ENCODE results near the gene JPH4. TPM values are rescaled to one million over a fixed set of nuclear protein-coding genes. Genes with fewer than 3 reads are reported as not detected.

Gene JPH4
- not detected for total RNA-seq
- 0 reads per million in 2 donors for total RNA-seq

- H3K4me3 Mint-ChIP-seq: peak within 1 kb of the TSS; percentile 7
- DNase-seq (no peak), ATAC-seq (no peak)
- H3K27me3 Mint-ChIP-seq: peaks cover 55% of the 10 kb centered on the region
- H3K4me1 Mint-ChIP-seq: peaks cover 20% of the 10 kb centered on the region
- no peaks in the 10 kb centered on the region for H3K9me3 ChIP-seq (ENCODE audit: control insufficient read depth, low read length, poor library complexity, severe bottlenecking)
- H3K27ac Mint-ChIP-seq: no peak within 1 kb of the TSS
- H3K36me3 Mint-ChIP-seq (ENCODE audit: low read depth): peaks cover 4% of the 10 kb centered on the region
Observed at GRCh38 chr14:23578560-23579310, at the start of gene JPH4. Gene JPH4 (minus strand): TSS chr14:23578790. CDS start chr14:23577453, 1,337 bp downstream.

- Mint-ChIP-seq H3K4me1 (peaks cover 9% of the 10 kb centered on the region), H3K27ac (no peak overlapping the region), H3K27me3 (peaks cover 14% of the 10 kb centered on the region), H3K4me3 (no peak overlapping the region), H3K36me3 (ENCODE audit: low read depth) (peaks cover under 1% of the 10 kb centered on the region)
- no peak for ATAC-seq
- DNase-seq: no peak
- H3K9me3 ChIP-seq (ENCODE audit: control insufficient read depth, low read length, poor library complexity, severe bottlenecking): no peaks in the 10 kb centered on the region
Observed at GRCh38 chr14:23627961-23628360, 49.4 kb upstream of the JPH4 start.

DNA sequence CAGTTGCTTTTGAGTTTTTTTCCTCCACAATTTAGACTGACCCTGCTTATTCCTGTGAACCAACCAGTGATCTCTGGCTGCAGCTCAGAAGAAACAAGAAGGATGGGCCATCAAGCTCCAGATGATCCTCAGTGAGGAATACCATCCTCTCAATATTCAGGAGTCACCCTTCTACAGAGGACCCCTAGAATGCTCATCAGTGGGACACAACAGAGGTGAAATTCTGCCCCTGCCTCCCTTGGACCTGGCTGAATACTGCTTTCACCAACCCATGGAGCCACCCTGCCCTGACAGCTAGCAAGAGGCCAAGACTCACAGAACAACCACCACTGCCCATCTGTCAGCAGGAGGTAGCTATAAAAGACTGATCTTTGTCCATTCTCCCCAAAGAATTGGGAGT lies 48.4 kb upstream of the JPH4 start:
- DNase-seq (no peak), ATAC-seq (no peak)
- Mint-ChIP-seq H3K4me3 (no peak overlapping the region), H3K27ac (no peak overlapping the region), H3K27me3 (peaks cover 21% of the 10 kb centered on the region), H3K4me1 (peaks cover 4% of the 10 kb centered on the region), H3K36me3 (ENCODE audit: low read depth) (peaks cover 2% of the 10 kb centered on the region)
- H3K9me3 ChIP-seq (ENCODE audit: control insufficient read depth, low read length, poor library complexity, severe bottlenecking): no peaks in the 10 kb centered on the region

DNA sequence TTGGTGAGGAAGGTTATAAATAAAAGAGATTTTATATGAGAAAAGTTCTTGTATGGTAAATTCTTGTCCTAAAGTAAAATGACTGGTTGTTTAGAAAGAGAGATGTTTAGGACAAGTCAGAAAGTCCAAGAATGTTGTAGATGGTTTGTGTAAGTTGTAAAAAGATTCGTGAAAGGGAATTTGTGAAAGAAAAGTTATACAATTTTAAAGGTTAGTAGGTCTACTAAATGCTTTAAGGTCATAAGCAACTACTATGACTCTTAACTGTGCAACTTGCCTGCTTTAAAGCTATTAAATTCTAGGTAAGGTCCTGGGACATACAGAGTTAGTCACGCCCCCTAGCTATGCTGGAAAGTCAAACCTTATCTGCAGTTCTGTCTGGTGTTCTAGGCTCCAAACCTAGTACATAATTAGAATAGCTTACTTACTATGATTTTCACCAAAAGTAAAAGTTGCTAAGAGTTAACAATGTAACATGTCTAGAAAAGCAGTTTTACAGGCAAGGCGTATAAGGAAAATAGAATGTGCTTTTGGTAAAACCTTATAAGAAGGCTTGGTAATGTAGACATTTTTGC lies 46.3 kb upstream of the JPH4 start:
- Mint-ChIP-seq H3K36me3 (ENCODE audit: low read depth) (peaks cover 3% of the 10 kb centered on the region), H3K4me1 (no peaks in the 10 kb centered on the region), H3K27me3 (peaks cover 39% of the 10 kb centered on the region), H3K27ac (no peak overlapping the region), H3K4me3 (no peak overlapping the region)
- DNase-seq (no peak), ATAC-seq (no peak)
- no peaks in the 10 kb centered on the region for H3K9me3 ChIP-seq (ENCODE audit: control insufficient read depth, low read length, poor library complexity, severe bottlenecking)

GRCh38 chr14:23623962-23624361 lies 45.4 kb upstream of the JPH4 start:
- no peak overlapping the region for H3K4me3 Mint-ChIP-seq
- no peak overlapping the region for H3K27ac Mint-ChIP-seq
- ATAC-seq (no peak), DNase-seq (no peak)
- H3K4me1 Mint-ChIP-seq: no peaks in the 10 kb centered on the region
- H3K9me3 ChIP-seq (ENCODE audit: control insufficient read depth, low read length, poor library complexity, severe bottlenecking): no peaks in the 10 kb centered on the region
- H3K27me3 Mint-ChIP-seq: peaks cover 44% of the 10 kb centered on the region
- peaks cover 3% of the 10 kb centered on the region for H3K36me3 Mint-ChIP-seq (ENCODE audit: low read depth)

DNA sequence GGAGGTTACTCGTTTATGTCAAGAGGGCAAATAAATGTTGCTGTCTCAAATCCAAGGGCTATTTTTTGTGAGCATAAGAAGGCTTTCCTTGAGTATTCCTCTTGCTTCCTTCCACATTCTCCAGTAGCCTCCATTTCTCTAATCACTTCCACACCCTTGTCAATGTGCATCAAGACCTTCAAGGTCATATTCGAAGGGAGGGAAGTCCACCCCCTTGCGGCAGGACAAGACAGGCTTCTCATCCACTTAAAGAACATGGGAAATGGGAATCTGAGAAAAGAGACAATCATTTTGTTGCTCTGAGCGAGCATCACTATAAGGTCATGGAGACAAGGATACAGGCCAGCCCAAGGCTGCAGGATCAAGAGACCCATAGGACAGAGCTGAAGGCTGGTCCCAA lies 44.4 kb upstream of the JPH4 start:
- Mint-ChIP-seq H3K4me1 (no peaks in the 10 kb centered on the region), H3K4me3 (no peak overlapping the region), H3K27me3 (peaks cover 44% of the 10 kb centered on the region), H3K27ac (no peak overlapping the region), H3K36me3 (ENCODE audit: low read depth) (peaks cover 3% of the 10 kb centered on the region)
- H3K9me3 ChIP-seq (ENCODE audit: control insufficient read depth, low read length, poor library complexity, severe bottlenecking): no peaks in the 10 kb centered on the region
- ATAC-seq: no peak
- DNase-seq: no peak

DNA sequence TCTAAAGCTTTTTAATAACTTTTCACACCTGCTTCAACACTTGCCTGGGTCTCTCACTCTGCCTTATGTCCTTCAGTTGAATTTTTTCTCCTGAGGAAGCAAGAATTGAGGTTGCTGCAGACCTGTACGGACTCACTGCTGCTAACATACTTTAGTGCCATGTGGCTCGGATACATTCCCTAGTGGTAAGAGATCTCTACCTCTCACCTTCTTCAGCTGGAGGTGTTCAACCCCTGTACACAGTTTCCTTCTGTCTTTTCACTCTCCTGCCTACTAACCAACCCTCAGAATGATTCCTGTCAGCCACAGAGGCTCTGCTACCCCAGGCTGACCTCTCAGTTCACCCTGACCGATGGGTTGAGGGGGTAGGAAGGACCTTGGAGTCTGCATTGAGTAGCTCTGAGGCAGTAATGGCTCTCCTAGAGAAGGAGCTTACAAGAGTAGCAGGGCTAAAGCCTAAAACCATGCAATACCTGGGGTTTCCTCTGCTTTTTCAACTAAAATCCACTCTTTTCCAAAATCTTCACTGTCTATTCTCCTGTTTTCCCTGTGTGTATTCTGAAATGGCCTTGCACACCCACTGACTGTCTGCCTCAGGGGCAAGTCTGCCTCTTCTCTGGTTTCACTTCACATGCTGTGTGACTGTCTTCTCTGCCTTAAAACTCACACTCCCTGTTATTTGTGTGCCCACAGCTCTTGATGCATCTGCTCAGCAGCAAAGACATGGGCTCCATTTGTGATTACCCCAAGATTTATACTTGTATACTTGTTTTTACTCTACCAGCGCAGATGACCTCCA lies 43.5 kb upstream of the JPH4 start:
- Mint-ChIP-seq H3K27me3 (peaks cover 40% of the 10 kb centered on the region), H3K27ac (no peak overlapping the region), H3K4me1 (no peaks in the 10 kb centered on the region), H3K4me3 (no peak overlapping the region), H3K36me3 (ENCODE audit: low read depth) (peaks cover 3% of the 10 kb centered on the region)
- no peaks in the 10 kb centered on the region for H3K9me3 ChIP-seq (ENCODE audit: control insufficient read depth, low read length, poor library complexity, severe bottlenecking)
- DNase-seq (no peak), ATAC-seq (no peak)

DNA sequence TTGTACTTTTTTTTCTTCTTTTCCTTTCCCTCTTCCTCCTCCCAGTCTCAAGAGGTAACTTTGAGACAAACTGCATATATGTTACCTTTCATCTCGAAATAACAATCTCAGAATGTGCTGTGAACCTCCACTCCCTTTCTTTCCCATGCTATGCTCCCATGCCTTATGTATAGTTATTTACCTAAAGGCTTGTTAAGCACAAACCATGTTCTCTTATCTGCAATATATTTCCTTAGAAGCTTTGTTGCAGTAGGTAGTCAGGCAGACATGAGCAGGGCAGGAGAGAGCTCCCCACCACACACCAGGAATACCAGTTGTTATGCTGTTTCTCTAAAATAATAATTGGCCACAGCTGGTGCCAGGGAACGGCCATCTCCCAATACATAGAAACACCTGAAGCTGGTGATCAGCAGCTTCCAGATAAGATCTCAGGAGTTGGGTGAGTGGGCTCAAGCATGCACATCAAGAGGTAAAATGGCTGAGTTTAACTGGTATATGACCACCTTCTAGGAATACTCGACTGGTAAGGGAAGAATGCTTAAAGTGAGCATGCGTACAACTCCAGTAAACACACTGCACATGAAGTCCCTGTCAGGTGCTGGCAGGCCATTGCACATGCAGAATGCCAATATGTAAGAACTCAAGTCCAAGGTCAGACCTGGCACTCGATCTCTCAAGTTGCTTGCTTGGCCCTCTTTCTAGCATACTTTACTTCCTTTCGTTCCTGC lies 42.8 kb upstream of the JPH4 start:
- DNase-seq (no peak), ATAC-seq (no peak)
- no peaks in the 10 kb centered on the region for H3K9me3 ChIP-seq (ENCODE audit: control insufficient read depth, low read length, poor library complexity, severe bottlenecking)
- H3K36me3 Mint-ChIP-seq (ENCODE audit: low read depth): peaks cover 3% of the 10 kb centered on the region
- H3K4me3 Mint-ChIP-seq: no peak overlapping the region
- H3K4me1 Mint-ChIP-seq: no peaks in the 10 kb centered on the region
- no peak overlapping the region for H3K27ac Mint-ChIP-seq
- H3K27me3 Mint-ChIP-seq: peaks cover 37% of the 10 kb centered on the region

GRCh38 chr14:23620177-23620702 lies 41.6 kb upstream of the JPH4 start:
- Mint-ChIP-seq H3K27ac (no peak overlapping the region), H3K4me1 (no peaks in the 10 kb centered on the region), H3K4me3 (no peak overlapping the region), H3K36me3 (ENCODE audit: low read depth) (peaks cover 3% of the 10 kb centered on the region), H3K27me3 (peaks cover 37% of the 10 kb centered on the region)
- ATAC-seq (no peak), DNase-seq (no peak)
- no peaks in the 10 kb centered on the region for H3K9me3 ChIP-seq (ENCODE audit: control insufficient read depth, low read length, poor library complexity, severe bottlenecking)

DNA sequence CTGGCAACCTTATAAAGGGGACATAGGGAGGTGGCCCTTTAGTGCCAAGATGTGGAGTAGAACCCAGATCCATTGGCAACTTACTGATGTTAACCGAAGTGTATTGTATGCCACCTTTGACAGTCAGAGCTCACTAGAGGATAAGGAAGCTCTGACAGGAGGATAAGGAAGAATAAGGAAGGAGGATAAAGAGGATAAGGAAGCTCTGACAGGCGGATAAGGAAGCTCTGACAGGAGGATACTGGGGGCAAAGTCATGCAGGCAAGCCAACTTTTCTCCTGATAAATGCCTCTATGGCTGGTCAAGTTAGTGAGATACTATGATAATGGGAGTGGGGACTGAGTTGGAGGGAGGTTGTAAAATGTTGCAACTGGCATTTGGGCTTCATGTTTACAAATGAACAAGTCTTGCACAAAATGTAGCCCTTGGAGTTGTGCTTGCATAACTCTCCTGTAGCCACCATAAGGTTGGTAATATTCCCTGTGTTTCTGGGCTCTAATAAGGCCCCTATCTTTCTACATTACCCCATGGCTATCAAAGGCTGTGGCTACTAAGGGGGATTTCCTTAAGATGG lies 39.9 kb upstream of the JPH4 start:
- peaks cover 4% of the 10 kb centered on the region for H3K4me1 Mint-ChIP-seq

DNA sequence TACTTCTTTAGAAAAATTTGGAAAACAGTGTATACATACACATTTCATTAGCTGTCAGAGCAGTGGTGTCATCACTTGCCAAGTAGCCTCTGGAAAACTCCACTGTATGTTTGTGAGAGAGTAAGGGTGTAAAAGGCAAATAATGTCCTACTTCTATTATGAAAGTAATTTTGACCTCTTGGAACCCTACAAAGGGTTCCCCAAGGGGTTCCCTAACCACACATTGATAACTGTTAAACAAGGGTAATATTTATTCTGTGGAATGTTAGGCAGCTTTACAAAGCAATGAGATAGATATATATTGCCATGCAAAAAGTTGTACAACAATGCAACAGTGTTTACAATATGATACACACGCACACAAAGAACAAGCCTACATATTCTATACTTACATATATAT lies 38.9 kb upstream of the JPH4 start:
- DNase-seq: no peak
- Mint-ChIP-seq H3K36me3 (ENCODE audit: low read depth) (peaks cover 3% of the 10 kb centered on the region), H3K27me3 (peaks cover 35% of the 10 kb centered on the region), H3K27ac (no peak overlapping the region), H3K4me3 (no peak overlapping the region), H3K4me1 (peaks cover 6% of the 10 kb centered on the region)
- H3K9me3 ChIP-seq (ENCODE audit: control insufficient read depth, low read length, poor library complexity, severe bottlenecking): no peaks in the 10 kb centered on the region
- no peak for ATAC-seq

More for the DNA sequence above, 39.9 kb upstream of the JPH4 start:
- DNase-seq (no peak), ATAC-seq (no peak)
- H3K27me3 Mint-ChIP-seq: peaks cover 43% of the 10 kb centered on the region
- no peaks in the 10 kb centered on the region for H3K9me3 ChIP-seq (ENCODE audit: control insufficient read depth, low read length, poor library complexity, severe bottlenecking)
- no peak overlapping the region for H3K27ac Mint-ChIP-seq
- peaks cover 3% of the 10 kb centered on the region for H3K36me3 Mint-ChIP-seq (ENCODE audit: low read depth)
- no peak overlapping the region for H3K4me3 Mint-ChIP-seq

DNA sequence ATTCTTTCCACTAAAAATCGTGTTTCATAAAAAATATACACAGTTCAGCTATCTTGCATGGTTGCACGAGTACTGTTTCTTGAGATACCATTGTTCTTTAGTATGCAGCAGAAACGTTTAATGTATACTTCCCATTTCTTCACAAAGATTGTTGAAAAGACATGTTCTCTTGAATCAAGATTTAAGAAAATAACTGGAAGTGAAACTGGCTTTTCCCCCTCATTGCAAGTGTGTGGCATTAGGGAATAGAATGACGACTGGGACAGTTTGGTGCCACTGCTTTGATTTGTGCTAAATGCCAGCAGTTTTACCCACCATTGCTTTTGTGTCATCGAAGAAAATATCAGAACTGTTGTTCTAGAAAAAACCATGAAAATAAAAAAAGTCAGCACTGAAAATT lies 37.3 kb upstream of the JPH4 start:
- H3K4me3 Mint-ChIP-seq: no peak overlapping the region
- no peak overlapping the region for H3K27ac Mint-ChIP-seq
- no peaks in the 10 kb centered on the region for H3K9me3 ChIP-seq (ENCODE audit: control insufficient read depth, low read length, poor library complexity, severe bottlenecking)
- peaks cover 10% of the 10 kb centered on the region for H3K4me1 Mint-ChIP-seq
- no peak for ATAC-seq
- H3K27me3 Mint-ChIP-seq: peaks cover 18% of the 10 kb centered on the region
- DNase-seq: no peak
- peaks cover 4% of the 10 kb centered on the region for H3K36me3 Mint-ChIP-seq (ENCODE audit: low read depth)

All from T-helper 17 cell (primary cell).